Ishikawa (cell line): ENCODE data around the gene SIGLEC6.

ENCODE experiments used
- CEBPB ChIP-seq: IDR thresholded peaks from 2 replicates; pipeline ENCODE4 v1.6.1; 2012
- CREB1 ChIP-seq: IDR thresholded peaks from 2 replicates; pipeline ENCODE4 v1.6.1; 2012; ENCODE audit warnings: low read depth
- EGR1 ChIP-seq: IDR thresholded peaks from 2 replicates; pipeline ENCODE4 v1.6.1; 2012
- EP300 ChIP-seq: IDR thresholded peaks from 2 replicates; pipeline ENCODE4 v1.6.1; 2012; ENCODE audit warnings: borderline replicate concordance
- FOXM1 ChIP-seq: IDR thresholded peaks from 2 replicates; pipeline ENCODE4 v1.6.1; 2012; ENCODE audit warnings: low read depth, borderline replicate concordance
- NFIC ChIP-seq: IDR thresholded peaks from 2 replicates; pipeline ENCODE4 v1.6.1; 2012
- RAD21 ChIP-seq: IDR thresholded peaks from 2 replicates; pipeline ENCODE4 v1.6.1; 2012; ENCODE audit warnings: low read depth
- TAF1 ChIP-seq: IDR thresholded peaks from 2 replicates; pipeline ENCODE4 v1.6.1; 2012; ENCODE audit warnings: low read depth, mild to moderate bottlenecking
- TCF12 ChIP-seq: IDR thresholded peaks from 2 replicates; pipeline ENCODE4 v1.6.1; 2012; ENCODE audit warnings: low read depth
- TEAD4 ChIP-seq: IDR thresholded peaks from 2 replicates; pipeline ENCODE4 v1.6.1; 2012
- USF1 ChIP-seq: IDR thresholded peaks from 2 replicates; pipeline ENCODE4 v1.6.1; 2012
- YY1 ChIP-seq: IDR thresholded peaks from 2 replicates; pipeline ENCODE4 v1.6.1; 2012; ENCODE audit warnings: low read depth
- ZBTB7A ChIP-seq: IDR thresholded peaks from 2 replicates; pipeline ENCODE4 v1.6.1; 2012; ENCODE audit warnings: low read depth
- TF ChIP-seq, protein P1 (sequence below): IDR thresholded peaks from 2 replicates; pipeline ENCODE4 v1.6.1; 2012; ENCODE audit warnings: low read depth, mild to moderate bottlenecking
- TF ChIP-seq, protein P2 (sequence below): IDR thresholded peaks from 2 replicates; pipeline ENCODE4 v1.6.1; 2012

SIGLEC6 gene

GRCh38 chr19:51530616-51531015, 854 bp downstream of the SIGLEC6 start:
- TF ChIP-seq TAF1 (no peak), TEAD4 (no peak), NFIC (no peak), ZBTB7A (no peak), USF1 (no peak), YY1 (no peak), EP300 (no peak), CEBPB (no peak), FOXM1 (no peak), EGR1 (no peak)
- TF ChIP-seq, protein P1, sequence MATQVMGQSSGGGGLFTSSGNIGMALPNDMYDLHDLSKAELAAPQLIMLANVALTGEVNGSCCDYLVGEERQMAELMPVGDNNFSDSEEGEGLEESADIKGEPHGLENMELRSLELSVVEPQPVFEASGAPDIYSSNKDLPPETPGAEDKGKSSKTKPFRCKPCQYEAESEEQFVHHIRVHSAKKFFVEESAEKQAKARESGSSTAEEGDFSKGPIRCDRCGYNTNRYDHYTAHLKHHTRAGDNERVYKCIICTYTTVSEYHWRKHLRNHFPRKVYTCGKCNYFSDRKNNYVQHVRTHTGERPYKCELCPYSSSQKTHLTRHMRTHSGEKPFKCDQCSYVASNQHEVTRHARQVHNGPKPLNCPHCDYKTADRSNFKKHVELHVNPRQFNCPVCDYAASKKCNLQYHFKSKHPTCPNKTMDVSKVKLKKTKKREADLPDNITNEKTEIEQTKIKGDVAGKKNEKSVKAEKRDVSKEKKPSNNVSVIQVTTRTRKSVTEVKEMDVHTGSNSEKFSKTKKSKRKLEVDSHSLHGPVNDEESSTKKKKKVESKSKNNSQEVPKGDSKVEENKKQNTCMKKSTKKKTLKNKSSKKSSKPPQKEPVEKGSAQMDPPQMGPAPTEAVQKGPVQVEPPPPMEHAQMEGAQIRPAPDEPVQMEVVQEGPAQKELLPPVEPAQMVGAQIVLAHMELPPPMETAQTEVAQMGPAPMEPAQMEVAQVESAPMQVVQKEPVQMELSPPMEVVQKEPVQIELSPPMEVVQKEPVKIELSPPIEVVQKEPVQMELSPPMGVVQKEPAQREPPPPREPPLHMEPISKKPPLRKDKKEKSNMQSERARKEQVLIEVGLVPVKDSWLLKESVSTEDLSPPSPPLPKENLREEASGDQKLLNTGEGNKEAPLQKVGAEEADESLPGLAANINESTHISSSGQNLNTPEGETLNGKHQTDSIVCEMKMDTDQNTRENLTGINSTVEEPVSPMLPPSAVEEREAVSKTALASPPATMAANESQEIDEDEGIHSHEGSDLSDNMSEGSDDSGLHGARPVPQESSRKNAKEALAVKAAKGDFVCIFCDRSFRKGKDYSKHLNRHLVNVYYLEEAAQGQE = no peak
- TF ChIP-seq, protein P2, sequence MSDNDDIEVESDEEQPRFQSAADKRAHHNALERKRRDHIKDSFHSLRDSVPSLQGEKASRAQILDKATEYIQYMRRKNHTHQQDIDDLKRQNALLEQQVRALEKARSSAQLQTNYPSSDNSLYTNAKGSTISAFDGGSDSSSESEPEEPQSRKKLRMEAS = no peak

DNA sequence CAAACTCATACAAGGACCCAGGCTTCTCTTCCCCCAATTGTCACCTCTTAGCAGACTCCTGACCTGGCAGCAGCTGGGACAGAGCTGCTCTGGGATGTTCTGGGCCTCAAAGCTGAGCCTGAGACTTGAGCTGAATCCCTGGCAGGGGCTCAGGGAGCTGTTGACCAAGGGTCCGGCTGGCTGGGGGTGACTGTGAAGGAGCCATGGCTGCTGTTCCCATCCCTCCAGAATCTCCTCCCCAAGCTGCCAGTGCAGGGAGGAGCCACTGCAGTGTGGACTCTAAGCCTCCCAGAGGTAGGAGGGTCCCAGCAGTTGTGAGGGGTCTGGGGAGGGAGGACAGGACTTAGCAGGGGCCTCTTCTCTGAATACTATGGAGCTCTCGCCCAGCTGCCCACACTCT, 2.2 kb downstream of the SIGLEC6 start:
- TF ChIP-seq TEAD4 = no peak
- TF ChIP-seq CEBPB = no peak
- TF ChIP-seq, protein P1 = no peak
- no peak for TF ChIP-seq TCF12
- TF ChIP-seq ZBTB7A = no peak

DNA sequence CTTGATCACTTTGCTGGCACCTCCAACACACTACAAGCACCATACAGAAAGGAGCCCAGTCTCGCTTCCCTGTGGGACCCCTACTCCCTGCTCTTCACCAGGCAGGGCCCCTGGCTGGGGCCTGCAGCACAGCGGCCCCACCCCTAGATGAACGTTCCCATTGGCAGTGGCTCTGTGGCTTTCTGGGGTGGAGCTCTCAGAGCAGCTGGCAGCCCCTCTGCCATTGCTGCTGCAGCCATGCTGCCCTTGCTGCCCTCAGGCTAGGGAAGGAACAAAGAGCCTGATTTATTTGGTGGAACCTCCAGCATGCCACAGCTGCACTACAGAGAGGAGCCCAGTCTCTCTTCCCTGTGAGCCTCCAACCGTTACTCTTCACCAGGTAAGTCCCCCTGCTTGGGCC, 5.8 kb downstream of the SIGLEC6 start:
- no peak for TF ChIP-seq EGR1

- no peak for TF ChIP-seq YY1
- TF ChIP-seq FOXM1 = no peak
- TF ChIP-seq NFIC = no peak
- TF ChIP-seq USF1 = no peak
Measured at GRCh38 chr19:51524666-51525264, 6.7 kb downstream of the SIGLEC6 start.

DNA sequence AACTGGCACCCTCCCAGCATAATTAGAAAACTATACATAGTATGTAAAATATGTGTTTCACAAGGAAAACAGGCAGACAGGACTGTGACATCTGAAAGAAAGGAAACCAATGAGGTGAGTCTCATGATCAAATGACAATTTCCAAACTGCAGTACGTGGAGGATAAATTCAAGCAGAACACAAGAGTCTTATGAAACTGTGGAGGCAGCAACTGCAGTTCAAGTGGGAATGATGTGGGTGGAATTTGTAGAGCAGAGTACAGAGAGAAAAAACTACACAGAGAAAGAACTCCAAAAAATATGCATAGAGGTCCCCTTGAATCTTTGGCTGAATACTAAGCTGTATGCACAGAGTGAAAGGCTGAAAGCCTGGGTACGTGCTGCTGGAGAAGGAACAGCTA, 9.7 kb downstream of the SIGLEC6 start:
- TF ChIP-seq TAF1 (no peak), RAD21 (no peak), EP300 (no peak), NFIC (no peak), ZBTB7A (no peak), USF1 (no peak), FOXM1 (no peak), TCF12 (no peak), CEBPB (no peak), CREB1 (no peak), TEAD4 (no peak), EGR1 (no peak), YY1 (no peak)
- TF ChIP-seq, protein P2 = no peak
- TF ChIP-seq, protein P1 = no peak
